ENCODE data around the gene GOLGA8T.
"Not testable (repeated sequence)": the region's sequence is repeated elsewhere in the genome, so short reads cannot be mapped to it uniquely, and the experiment has no call there.

DNA sequence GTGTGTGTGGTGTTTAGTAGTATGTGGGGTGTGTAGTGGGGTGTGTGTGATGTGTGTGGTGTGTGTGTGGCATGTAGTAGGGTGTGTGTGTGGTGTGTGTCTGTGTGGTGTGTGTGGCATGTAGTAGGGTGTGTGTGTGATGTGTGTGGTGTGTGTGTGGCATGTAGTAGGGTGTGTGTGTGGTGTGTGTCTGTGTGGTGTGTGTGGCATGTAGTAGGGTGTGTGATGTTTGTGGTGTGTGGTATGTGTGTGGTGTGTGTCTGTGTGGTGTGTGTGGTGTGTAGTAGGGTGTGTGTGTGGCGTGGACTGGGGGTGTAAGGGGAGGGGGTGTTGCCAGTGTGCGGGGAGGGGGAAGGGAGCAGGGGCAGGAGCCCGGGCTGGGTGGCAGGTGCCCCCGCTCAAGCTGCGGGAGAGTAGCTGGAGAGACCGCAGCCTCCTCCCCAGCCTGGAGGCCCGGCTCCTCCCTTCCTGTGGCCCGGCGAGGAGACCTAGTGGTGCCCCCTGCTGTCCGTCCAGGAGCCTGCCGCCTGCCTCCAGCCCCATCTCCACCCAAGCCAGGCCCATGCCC lies 38.3 kb downstream of the GOLGA8T start:
- TF ChIP-seq POLR2A (IDR thresholded peaks at IDR 0.05; ENCODE audit: low read depth, low read length) = not testable (repeated sequence)
- TF ChIP-seq, protein P1, sequence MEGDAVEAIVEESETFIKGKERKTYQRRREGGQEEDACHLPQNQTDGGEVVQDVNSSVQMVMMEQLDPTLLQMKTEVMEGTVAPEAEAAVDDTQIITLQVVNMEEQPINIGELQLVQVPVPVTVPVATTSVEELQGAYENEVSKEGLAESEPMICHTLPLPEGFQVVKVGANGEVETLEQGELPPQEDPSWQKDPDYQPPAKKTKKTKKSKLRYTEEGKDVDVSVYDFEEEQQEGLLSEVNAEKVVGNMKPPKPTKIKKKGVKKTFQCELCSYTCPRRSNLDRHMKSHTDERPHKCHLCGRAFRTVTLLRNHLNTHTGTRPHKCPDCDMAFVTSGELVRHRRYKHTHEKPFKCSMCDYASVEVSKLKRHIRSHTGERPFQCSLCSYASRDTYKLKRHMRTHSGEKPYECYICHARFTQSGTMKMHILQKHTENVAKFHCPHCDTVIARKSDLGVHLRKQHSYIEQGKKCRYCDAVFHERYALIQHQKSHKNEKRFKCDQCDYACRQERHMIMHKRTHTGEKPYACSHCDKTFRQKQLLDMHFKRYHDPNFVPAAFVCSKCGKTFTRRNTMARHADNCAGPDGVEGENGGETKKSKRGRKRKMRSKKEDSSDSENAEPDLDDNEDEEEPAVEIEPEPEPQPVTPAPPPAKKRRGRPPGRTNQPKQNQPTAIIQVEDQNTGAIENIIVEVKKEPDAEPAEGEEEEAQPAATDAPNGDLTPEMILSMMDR (IDR thresholded peaks at IDR 0.05; ENCODE audit: extremely low read depth in 1 of 2, insufficient read depth in 1 of 2, low read depth in 1 of 2, low read length in 2 of 2) = not testable (repeated sequence)
